GM12878 (cell line): Measurements from ENCODE around the gene FGGY. TPM values are rescaled to one million over a fixed set of nuclear protein-coding genes. Genes with fewer than 3 reads are reported as not detected.

Experiments
- ATF3 ChIP-seq: IDR thresholded peaks from 2 replicates; pipeline ENCODE4 v1.6.1; 2011; ENCODE audit warnings: low read depth, mild to moderate bottlenecking, low read length, moderate library complexity, borderline replicate concordance; ENCODE audit errors: extremely low read depth
- ELK1 ChIP-seq: IDR thresholded peaks from 2 replicates; pipeline ENCODE4 v1.6.1; 2012; ENCODE audit warnings: low read depth, low read length, improper control_type of control experiment
- ESRRA ChIP-seq: IDR thresholded peaks from 2 replicates; pipeline ENCODE4 v1.6.1; 2012; ENCODE audit warnings: mild to moderate bottlenecking, low read length, improper control_type of control experiment
- NFXL1 ChIP-seq: fragments of 450-650 bp; IDR thresholded peaks from 2 replicates; pipeline ENCODE4 v1.6.1; 2017; ENCODE audit warnings: antibody characterized with exemption, mild to moderate bottlenecking, borderline replicate concordance
- RFX5 ChIP-seq: IDR thresholded peaks from 2 replicates; pipeline ENCODE4 v1.6.1; 2011; ENCODE audit warnings: low read depth, low read length, improper control_type of control experiment
- SIN3A ChIP-seq: IDR thresholded peaks from 2 replicates; pipeline ENCODE4 v1.6.1; 2012; ENCODE audit warnings: low read depth, low read length, improper control_type of control experiment
- polyA plus RNA-seq, 11 experiments: library from polyadenylated mRNA; depleted of rRNA in 4 of 11; unstranded in 6 of 11; stranded (reverse) in 5 of 11; fragments of >200 nt; fragmentation: Nextera tagmentation in 4 of 11; fragmentation: Illumina TruSeq in 1 of 11; extraction: Ambion mirVana in 4 of 11; extraction: Trizol in 1 of 11; gene quantifications; 1 replicate in 1 of 11; 2 replicates in 10 of 11; pipeline versions ENCODE4 v1.2.1 to v1.2.3, GENCODE V29; 2011 to 2016; ENCODE audit warnings: inconsistent platforms in 2 of 11, missing spikeins in 2 of 11, low read depth in 1 of 11
- total RNA-seq, 4 experiments: library from RNA; depleted of rRNA in 3 of 4; stranded (reverse); fragments of >200 nt in 3 of 4; fragmentation: Illumina TruSeq in 1 of 4; extraction: Trizol in 1 of 4; gene quantifications; 2 replicates each; pipeline versions ENCODE4 v1.2.1 to v1.2.3, GENCODE V29; 2013 to 2021
- TF ChIP-seq, protein P1 (sequence below): fragments of 450-650 bp; IDR thresholded peaks from 2 replicates; pipeline ENCODE4 v1.6.1; 2017; ENCODE audit warnings: mild to moderate bottlenecking, moderate library complexity
- TF ChIP-seq, protein P2 (sequence below): IDR thresholded peaks from 2 replicates; pipeline ENCODE4 v1.6.1; 2011; ENCODE audit warnings: mild to moderate bottlenecking, low read depth, low read length, moderate library complexity; ENCODE audit not compliant: insufficient replicate concordance

The FGGY gene
- total and polyA plus RNA-seq, 10 of the 15 experiments (the other 5 are each of a cell fraction or from before 2014, with no cell fraction given) = 6.2 to 11.9 (median 7.5) TPM

GRCh38 chr1:59368008-59368670, 71.2 kb downstream of the FGGY start (continued):
- TF ChIP-seq NFXL1 (no peak), RFX5 (no peak), SIN3A (no peak), ELK1 (no peak), ESRRA (no peak), ATF3 (no peak)
- TF ChIP-seq, protein P1, sequence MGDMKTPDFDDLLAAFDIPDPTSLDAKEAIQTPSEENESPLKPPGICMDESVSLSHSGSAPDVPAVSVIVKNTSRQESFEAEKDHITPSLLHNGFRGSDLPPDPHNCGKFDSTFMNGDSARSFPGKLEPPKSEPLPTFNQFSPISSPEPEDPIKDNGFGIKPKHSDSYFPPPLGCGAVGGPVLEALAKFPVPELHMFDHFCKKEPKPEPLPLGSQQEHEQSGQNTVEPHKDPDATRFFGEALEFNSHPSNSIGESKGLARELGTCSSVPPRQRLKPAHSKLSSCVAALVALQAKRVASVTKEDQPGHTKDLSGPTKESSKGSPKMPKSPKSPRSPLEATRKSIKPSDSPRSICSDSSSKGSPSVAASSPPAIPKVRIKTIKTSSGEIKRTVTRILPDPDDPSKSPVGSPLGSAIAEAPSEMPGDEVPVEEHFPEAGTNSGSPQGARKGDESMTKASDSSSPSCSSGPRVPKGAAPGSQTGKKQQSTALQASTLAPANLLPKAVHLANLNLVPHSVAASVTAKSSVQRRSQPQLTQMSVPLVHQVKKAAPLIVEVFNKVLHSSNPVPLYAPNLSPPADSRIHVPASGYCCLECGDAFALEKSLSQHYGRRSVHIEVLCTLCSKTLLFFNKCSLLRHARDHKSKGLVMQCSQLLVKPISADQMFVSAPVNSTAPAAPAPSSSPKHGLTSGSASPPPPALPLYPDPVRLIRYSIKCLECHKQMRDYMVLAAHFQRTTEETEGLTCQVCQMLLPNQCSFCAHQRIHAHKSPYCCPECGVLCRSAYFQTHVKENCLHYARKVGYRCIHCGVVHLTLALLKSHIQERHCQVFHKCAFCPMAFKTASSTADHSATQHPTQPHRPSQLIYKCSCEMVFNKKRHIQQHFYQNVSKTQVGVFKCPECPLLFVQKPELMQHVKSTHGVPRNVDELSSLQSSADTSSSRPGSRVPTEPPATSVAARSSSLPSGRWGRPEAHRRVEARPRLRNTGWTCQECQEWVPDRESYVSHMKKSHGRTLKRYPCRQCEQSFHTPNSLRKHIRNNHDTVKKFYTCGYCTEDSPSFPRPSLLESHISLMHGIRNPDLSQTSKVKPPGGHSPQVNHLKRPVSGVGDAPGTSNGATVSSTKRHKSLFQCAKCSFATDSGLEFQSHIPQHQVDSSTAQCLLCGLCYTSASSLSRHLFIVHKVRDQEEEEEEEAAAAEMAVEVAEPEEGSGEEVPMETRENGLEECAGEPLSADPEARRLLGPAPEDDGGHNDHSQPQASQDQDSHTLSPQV = no peak
- TF ChIP-seq, protein P2, sequence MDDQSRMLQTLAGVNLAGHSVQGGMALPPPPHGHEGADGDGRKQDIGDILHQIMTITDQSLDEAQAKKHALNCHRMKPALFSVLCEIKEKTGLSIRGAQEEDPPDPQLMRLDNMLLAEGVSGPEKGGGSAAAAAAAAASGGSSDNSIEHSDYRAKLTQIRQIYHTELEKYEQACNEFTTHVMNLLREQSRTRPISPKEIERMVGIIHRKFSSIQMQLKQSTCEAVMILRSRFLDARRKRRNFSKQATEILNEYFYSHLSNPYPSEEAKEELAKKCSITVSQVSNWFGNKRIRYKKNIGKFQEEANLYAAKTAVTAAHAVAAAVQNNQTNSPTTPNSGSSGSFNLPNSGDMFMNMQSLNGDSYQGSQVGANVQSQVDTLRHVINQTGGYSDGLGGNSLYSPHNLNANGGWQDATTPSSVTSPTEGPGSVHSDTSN = no peak
